Cerebellar nuclear complex (tissue), 1 donor: Measurements from ENCODE around the gene LPIN1.

Experiments used
- DNase-seq, 2 experiments: peaks; one replicate each; lab custom pipeline; 2025; lab: John Stamatoyannopoulos, UW

Gene LPIN1

DNA sequence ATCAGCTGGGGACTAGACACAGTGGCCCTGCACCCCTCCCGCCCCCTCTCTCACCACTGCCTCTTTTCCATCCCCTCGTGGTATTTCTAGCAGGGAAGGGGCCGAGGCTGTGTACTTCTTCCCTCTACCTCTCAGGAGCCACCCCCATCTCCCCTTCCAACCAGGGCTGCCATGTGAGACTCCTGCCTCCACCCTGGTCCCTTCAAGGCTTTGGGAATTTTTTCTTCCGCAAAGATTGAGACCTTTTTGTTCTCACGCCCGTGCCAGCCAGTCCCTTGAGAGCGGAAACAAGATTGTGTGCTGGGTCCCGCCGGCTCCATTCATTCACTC is 39.1 kb downstream of the LPIN1 start:
- DNase-seq: no peak

DNA sequence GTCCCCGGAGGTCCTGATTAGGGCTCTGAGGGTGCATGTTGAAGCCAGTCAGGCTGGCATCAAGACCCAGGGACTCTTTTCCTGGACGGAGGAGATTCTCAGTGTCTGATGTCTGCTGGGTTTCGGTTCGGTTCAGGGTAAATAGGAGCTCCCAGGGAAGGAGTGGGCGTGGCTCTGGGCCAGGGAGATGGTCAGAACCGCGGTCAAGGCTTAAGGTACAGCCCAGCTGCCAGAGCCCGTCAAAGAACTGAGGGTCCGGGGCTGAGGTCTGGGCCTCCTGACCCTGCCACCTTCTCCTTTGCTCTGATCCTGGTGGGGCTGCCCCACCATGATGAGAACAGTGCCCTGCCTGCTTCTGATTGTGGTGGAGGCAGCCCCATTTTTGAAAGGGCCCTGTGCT is 39.8 kb downstream of the LPIN1 start:
- DNase-seq: no peak

DNA sequence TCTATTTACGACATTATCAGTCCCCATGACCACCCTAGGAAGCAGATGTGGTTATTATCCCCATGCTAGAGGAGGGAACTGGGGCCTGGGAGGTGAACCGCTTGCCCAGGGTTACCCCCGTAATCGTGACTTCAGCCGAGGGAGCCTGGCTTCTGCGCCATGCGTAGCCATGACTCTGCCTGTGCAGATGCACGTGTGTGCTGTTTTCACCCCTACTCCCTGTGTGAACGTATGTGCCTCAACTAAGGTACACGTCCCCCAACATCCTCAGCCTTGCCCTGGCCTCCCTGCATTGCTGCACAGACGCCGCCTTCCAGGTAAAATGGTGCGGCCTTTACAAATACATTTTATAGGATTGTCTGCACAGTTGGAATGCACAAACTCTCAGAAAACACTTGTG is 40.2 kb downstream of the LPIN1 start:
- no peak for DNase-seq

DNA sequence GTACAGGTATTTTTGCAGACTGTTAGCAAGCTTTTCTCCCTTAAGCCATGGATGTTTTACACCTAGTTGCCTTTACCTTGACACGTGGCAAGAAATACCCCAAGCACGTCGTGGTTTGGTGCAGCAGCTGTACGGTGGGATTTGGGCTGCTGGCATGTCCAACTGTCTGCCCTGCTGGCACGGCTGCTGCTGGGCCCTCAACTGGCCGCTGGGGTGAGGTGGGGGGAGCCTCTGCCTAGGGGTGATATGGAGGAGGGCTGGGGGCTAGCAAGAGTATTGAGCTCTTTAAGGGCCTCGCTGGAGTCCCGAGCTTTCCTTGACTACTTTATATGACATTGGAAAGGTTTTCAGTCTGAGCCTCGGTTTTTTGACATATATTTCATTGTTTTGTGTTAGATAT is 41.6 kb downstream of the LPIN1 start:
- DNase-seq: no peak

DNA sequence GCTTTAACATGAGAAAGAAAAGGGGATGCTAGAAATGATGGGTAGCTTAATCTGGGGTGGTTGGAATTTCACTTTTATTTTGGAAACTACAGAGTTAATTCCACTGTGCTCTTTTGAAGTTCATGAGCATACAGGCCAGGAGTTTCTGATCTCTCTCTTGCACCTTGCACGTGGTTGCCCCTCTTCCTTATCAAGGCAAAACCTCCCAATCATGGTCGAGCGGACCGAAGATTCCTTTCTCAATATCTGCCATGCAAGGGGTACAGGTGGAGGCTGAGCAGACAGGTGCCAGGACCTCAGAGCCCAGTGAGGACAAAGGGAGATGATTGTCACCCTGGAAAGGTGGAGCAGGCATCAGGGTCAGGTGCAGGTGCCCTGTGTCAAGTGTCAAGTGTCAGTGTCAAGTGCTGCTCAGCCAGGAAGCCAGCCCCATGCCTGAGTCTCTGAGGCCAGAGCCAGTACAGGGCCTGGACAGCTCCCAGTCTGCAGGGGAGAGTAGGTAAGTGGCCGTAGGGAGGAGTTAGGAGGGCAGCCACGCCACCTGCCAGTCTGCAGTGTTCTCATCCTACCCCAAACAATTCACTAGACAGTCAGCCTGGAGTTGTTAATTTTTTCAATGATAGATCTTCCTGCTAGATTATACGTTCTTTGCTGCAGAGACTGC is 42.2 kb downstream of the LPIN1 start:
- no peak for DNase-seq

DNA sequence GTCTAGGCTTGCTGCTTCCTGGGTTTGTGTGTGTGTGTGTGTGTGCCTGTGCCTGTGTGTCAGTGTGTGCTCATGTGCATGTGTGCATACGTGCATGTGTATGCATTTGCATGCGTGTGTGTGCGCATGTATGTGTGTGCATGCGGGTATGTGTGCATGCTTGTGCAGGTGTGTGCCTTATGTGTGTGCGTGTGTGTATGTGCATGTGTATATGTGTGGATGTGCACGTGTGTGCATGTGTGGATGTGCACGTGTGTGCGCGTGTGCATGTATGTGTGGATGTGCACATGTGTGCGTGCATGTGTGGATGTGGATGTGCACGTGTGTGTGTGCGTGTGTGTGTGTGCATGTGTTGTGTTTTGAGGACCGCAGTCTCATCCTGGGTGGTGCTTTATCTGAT is 42.8 kb downstream of the LPIN1 start:
- DNase-seq: no peak

DNA sequence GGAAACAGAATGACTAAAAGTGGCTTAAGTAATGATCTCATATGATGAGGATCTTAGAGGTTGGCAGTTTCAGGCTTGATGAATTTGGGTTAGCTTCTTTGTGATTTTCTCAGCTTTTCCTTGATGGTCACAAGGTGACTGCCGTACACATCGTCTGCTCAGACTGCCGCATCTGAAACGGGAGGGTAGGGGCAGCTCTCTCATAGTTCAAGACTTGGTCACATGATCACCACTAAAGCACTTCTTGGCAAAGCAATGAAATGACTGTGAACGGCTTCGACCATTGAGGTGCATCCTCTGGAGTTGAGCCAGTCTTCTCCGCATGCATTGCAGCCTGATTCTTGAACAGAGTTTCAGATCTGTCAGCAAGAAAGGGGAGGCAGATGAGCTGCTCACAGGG is 43.8 kb downstream of the LPIN1 start:
- DNase-seq: no peak

DNA sequence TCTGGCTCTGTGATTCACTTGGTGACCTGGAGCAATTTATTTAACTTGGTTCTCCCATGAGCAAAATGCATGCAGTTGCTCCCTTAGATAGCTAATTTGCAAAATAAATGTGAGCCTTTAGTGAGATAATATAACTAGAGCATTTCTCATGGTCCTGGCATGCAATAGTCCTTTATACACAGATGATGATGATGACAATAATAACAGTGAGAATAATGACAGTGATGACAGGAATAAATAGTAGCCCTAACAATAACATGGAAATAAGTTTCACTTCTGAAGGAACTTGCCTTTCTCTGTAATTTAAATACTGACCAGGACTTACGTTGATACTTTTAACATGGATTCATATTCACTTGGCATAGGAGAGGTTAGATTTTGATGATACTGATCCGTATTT is 49.2 kb downstream of the LPIN1 start:
- no peak for DNase-seq

DNA sequence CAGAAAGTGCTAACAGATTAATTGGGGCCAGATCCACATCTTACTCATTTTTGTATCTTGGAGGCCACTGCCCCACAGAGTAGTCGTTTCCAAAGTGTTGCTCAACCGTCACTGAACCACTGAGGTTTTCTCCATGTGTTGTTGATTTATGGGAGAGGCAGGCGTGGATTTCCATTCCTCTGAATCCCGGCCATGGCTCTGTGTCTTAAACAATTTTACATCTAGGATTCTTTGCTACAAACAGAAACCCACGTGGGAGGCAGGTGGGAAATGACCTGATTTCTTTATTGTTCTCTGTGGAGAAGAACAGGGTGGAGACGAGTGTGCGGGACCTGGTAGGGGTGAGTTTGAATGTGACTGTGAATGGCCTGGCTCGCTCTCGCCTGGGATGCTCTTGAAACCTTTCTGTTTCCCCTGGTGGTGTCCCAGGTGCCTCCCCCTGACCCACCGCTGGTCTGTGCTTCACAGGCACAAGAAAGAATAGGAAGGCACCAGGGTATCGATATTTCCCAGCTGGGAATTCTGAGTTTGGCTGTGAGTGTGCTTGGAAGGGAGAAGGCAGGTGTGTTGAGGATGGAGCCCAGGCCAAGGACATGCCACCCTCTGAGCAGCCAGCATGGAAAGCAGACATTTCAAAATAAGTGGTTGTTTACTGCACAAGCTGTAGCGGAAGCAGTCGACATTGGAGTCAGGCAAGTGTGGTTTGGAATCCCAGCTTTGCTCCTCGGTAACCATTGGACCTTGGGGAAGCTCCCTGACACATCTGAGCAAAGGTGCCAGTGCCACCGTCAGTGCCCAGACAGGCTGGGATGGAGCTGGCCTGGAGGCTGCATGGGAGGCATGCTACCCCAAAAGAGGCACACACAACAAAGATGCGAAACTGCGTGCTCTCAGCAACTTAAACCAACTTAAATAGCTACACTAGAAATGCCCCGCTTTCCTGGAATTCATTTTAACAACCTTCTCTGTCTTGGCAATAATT is 50.0 kb downstream of the LPIN1 start:
- no peak for DNase-seq

DNA sequence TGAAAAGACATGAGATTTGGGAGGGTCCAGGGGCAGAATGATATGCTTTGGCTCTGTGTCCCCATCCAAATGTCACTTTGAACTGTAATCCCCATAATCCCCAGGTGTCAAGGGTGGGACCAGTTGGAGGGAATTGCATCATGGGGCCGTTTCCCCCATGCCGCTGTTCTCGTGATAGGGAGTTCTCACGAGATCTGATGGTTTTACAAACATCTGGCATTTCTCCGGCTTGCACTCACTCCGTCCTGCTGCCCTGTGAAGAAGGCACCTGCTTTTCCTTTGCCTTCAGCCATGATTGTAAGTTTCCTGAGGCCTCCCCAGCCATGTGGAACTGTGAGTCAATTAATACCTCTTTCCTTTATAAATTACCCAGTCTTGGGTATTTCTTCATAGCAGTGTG is 51.4 kb downstream of the LPIN1 start:
- no peak for DNase-seq

DNA sequence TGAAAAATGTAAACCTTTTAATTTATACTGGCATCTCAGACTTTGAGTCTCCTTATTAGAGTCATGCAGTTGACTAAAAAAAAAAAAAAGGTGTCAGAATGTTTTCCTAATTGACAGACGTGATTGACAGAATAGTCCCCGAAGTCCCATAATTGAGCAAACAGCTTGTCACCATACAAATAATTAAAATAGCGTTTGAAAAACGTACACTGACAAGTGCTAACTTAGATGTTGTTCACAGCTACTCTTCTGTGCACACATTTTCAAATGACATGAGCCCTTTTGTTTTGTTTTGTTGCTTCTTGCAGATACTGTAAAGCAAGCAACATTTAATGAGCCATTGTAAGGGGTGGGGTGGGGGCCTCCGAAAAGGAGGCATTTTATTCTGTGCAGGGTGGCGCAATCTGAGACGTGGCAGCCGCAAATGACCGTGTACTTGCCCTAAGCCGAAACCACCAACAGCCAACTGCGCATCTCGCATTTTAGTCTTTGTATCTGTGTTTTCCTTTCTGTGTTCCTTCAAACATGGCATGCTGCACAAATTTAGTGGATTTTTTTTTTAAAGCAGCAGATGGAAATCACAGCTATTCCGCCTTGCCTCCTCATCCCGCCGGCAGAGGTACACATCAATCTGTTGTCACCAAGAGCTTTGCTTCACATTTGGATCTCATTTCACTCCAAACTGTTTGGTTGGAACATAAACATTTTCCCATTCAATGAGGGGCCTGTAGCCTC is 52.4 kb downstream of the LPIN1 start:
- DNase-seq: no peak

DNA sequence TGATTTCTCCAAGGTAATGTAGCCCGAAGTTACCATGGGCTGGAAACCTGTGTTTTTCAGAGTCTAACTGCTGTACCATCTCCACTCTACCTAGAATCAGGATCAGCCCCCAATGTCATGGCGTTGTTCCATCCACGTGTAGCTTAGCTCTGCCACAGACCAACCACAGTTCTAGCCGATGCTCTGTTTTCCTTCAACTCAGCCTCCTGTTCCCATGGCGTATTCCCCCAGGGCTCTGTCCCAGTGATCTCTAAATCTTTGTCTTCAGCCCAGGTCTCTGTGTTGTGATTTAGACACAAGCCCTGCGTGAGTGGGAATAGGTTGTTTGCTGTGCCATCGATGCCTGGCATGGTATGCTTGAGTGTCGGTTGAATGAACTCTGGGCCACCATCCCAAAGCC is 53.4 kb downstream of the LPIN1 start:
- no peak for DNase-seq

DNA sequence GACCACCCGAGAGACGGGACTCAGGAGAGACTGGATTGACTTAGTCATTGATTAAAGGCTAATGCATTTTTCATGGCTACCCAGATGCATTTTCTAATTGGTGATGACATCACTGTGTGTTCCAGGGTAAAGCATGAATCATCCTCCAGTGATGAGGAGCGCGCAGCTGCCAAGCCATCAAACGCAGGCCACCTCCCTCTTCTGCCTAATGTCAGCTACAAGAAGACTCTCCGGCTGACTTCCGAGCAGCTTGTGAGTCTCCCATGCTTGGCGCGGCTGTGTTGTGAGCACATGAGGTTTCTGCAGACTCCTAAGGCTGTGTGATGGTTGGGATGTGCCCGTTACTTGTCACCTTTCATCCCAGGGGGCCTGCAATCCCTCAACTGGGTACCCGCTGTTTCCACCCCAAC is 56.4 kb downstream of the LPIN1 start:
- DNase-seq: no peak

DNA sequence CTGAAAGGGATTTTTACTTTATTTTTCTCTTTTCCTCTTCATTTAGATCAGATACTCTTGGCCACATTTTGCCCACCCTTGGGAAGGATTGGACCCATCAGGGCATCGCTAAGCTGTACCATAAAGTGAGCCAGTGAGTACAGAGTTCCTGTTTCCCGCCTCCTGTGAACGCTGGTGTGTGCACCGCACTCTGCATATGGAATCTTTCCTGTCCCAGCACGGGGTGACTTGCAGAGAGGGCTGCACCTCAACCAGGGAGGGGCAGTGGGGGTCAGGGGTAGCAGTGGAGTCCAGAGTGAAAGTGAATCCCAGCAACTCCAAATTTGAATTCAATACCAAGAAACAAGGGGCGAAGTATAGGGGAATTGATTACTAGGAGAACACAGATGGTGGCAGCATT is 58.6 kb downstream of the LPIN1 start:
- DNase-seq: no peak

DNA sequence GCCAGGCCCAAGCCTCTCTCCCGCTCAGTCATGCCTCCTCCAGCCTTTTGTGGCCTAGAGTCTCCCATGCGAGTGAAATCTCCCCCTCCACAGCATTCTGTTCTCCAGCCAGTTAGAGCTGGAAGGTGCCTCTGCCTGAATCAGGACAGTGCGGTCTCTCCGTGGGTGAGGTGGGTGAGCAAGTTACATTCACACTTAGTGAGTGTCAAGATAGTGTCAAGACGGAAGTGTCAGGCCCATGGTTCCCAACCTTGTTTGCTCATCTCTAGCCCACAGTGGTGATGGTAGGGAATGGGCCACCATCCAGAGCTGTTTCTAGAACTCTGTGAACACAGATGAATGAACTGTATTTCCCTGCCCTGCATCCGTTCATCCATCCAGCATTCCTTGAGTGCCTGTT is 59.5 kb downstream of the LPIN1 start:
- DNase-seq: no peak

DNA sequence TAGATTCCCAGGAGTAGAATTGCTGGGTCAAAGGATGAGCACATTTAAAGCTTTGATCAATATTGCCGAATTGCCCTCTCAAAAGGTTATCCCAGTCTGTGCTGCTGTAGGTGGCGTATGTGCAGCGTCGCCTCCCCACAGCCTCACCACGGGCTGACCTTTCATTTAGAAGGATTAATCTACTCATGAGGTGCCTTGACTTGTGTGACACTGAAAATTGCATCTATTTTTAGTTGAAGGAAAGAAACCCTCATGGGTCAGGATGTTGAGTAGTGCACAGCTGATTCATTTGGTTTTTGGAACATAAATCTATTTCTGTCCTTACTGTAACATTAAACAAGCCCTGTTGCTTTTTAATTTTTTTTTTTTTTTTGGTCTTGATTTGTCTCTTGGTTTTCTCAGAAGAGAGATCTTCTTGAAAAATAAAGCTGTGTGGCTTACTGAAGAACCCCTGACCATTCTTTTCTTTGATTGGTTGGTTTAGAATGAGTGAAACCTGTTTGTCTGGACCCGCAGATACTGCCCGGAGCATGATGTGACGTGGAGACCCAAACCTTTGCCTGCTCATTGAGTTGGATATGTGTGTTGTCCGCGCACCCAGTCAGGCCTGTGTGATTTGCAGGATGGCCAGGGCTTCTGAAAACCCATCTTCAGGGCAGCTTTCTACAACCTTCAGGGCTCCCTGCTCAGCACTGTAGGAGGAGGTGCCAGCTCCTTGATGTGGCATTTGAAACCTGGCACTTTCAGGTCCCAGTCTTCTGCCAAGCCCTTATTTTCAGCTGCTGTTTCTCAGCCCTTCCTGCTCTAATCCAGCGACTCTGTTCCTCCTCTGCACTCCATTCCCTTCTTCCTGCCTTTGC is 61.0 kb downstream of the LPIN1 start:
- no peak for DNase-seq

DNA sequence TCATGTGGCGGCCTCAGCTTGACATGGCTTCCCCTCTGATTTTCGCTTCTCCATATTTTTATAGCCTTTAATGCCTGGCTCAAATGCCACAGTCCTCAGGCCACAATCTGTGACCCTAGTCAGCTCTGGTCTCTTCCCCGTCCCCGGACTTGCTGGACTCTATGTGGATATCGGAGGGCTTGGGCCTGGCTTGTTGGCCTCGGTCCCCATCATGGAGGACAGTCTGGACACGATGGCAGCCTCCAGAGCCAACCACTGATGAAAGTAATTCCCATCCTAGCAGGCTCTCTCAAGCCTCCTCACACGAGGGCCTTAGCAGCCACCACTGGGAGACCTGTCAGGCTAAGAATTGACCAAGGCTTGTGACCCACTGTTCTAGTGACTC is 61.6 kb downstream of the LPIN1 start:
- no peak for DNase-seq

DNA sequence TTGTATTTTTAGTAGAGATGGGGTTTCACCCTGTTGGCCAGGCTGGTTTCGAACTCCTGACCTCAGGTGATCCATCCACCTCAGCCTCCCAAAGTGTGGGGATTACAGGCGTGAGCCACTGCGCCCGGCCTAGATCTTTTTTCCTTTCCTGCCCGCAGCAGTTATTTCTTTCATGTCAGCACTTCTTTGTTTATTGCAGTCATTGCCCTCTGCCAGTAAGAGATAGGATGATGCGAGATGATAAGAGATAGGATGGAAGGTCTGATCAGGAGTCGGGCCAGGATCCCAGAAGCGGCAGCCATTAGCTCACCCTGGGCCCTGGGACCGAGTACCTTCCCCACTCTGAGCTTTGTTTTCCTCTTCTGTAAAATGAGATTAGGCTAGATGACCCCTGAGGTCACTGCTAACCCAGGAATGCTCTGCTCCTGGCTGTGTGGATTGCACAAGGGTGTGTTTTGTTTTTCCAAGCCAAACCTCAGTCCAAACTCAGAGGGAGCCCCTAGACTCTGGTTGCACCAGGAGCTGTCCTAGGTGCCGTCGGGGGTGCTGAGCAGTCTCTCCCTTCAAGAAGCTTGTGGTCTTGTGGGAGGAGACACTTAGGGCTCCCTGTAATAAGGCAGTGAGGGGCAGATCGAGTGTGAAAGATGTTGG is 63.3 kb downstream of the LPIN1 start:
- DNase-seq: no peak

DNA sequence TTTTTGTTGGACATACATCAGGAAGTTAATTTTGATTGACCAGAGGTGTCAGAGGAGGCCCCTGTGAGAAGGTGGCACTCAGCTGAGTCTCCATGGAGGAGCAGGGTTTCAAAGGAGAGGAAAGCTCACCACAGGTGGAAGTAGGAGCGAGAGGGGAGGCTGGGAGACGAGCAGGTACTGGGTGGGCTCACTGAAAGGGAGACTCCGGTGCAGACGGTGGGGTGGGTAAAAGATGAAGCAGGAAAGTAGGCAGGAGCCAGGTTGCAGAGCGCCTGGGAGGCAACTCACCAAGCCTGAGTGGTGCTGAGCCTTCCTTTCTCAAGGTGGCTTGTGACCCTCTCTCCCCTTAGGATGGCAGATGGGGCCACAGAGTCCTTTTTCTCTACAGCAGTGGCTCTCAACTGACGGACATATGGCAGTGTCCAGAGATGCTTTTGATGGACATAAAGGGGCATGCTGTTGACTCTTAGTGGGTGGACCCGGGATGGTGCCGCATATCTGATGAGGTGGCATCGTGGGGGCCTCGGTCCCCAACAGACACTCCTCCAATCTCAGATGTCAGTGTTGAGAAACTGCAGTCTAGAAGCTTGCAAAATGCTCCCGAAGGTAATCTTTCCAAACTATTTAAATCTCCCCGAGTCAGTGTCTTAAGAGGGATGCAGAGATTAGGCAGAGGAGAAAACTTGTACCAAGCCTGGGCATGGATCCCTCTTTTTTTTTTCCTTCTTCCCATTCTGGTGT is 64.0 kb downstream of the LPIN1 start:
- DNase-seq: no peak

DNA sequence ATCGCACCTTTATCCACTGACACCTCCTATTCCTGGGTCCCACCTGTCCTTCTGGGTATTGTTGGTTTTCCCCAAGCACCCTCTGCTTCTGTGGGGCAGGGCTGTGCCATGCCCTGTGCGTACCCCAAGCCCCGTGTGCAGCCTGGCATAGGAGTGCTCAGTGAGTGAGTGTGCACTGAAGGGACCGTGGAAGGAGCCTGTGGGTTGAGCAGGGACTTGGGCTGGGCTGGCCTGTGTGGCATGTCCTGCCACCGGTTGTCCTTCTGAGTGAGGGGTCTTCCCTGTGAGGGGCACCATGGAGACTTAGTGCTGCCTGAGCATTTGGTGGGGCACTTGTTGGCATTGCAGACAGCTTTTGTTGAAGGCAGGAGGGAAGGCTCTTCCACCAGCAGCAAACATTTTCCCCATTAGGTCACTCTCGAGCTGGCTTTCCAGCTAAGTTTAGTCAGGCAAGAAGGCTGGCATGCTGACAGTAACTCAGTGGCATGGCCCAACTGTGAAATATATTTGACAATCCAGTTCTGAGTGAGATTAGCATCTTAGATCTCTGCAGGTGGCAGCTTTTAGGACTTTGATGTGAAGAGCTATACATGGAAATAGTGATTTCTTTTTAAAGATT is 64.7 kb downstream of the LPIN1 start:
- DNase-seq: no peak
